ENCODE measurements around the gene OR2T33. TPM values are rescaled to one million over a fixed set of nuclear protein-coding genes. Genes with fewer than 3 reads are reported as not detected.
"Not testable (repeated sequence)": the region's sequence is repeated elsewhere in the genome, so short reads cannot be mapped to it uniquely, and the experiment has no call there.

OR2T33 gene
- total and polyA plus RNA-seq, 4 experiments from 2014 or later, result not detected

DNA sequence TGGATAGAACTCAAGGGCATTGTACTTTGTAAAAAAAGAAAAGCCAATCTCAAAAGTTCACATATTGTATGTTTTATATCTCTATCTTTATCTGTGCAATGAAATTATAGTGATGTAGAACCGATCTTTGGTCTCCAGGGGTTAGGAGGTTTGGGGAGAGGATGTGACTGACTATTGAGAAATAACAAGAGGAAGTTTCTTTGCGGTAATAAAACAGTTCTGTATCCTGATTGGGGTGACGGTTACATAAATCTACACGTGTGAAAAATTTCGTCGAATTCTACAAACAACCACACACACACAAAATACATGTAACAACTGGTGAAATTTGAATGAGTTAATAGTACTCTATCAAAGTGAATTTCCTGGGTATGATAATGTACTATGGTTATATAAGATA, 10.6 kb upstream of the OR2T33 start:
- Histone ChIP-seq H3K27me3 (ENCODE audit: insufficient read depth, low read length) (no peaks in the 10 kb centered on the region), H3K27ac (ENCODE audit: low read depth, low read length) (no peak overlapping the region), H3K36me3 (ENCODE audit: insufficient read depth, low read length) (no peaks in the 10 kb centered on the region), H3K4me3 (ENCODE audit: low read length in 2 of 2) (no peak overlapping the region), H3K4me1 (ENCODE audit: insufficient read depth, low read length) (no peaks in the 10 kb centered on the region), H3K9me3 (ENCODE audit: control insufficient read depth in 1 of 2, low read length in 2 of 2) (no peaks in the 10 kb centered on the region)
- H3K9me3 Mint-ChIP-seq, result peaks cover 0 to 4% (median under 1%) of the 10 kb centered on the region in 8 donors
- intact Hi-C loops (cut with micrococcal nuclease), result no loop called here
- ChIA-PET CTCF (ENCODE audit: partially characterized antibody) (no interaction called here), POLR2A (ENCODE audit: partially characterized antibody) (no interaction called here)
- no peaks in the 10 kb centered on the region for H3K36me3 Mint-ChIP-seq
- H3K27ac Mint-ChIP-seq, result no peak overlapping the region
- H3K4me1 Mint-ChIP-seq, result no peaks in the 10 kb centered on the region
- no peak for DNase-seq
- H3K4me3 Mint-ChIP-seq, result no peak overlapping the region
- H3K27me3 Mint-ChIP-seq, result peaks cover 2 to 3% of the 10 kb centered on the region in 2 donors

DNA sequence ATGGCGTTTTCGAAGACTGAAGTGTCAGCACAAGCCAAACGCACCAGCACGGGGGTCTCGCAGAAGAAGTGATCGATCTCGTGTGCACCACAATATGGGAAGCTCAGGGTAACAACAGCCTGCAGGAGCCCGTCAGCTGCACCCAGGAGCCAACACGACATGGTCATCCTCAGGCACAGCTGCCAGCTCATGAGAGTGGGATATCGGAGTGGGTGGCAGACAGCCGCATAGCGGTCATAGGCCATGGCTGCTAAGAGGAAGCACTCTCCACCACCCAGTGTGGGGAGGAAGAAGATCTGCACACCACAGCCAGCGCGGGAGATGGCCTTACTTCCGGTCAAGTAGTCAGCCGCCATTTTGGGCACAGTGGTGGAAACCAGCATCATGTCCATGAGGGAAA, 4.6 kb downstream of the OR2T33 start:
- intact Hi-C loops (cut with micrococcal nuclease); H3K9me3 Mint-ChIP-seq; CTCF ChIA-PET (ENCODE audit: partially characterized antibody): not testable (repeated sequence)

DNA sequence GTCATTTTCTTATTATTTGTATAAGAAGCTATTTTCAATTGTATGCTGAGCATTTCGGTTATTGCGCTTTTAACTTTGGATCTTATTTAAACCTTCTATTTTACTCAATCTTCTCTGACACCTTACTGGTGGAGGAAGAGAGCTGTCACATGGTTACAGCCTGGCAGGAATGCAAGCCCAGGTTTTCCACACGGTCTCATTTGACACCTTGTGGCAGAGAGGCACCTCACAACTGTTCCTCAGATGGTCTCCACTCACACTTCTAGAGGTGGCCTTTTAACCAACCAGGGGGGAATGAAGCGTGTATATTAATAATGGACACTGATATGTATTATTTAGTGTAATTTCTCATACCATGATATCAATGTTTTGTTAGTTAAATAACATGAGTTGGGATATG, 9.6 kb downstream of the OR2T33 start:
- no peak overlapping the region for H3K4me3 ChIP-seq (ENCODE audit: low read length in 2 of 2)
- H3K4me3 Mint-ChIP-seq, result no peak overlapping the region
- no peaks in the 10 kb centered on the region for H3K4me1 Mint-ChIP-seq
- DNase-seq, result no peak
- ChIA-PET CTCF (ENCODE audit: partially characterized antibody) (no interaction called here), POLR2A (ENCODE audit: partially characterized antibody) (no interaction called here)
- H3K9me3 ChIP-seq (ENCODE audit: control insufficient read depth in 1 of 2, low read length in 2 of 2), result no peaks in the 10 kb centered on the region
- no peaks in the 10 kb centered on the region for H3K36me3 Mint-ChIP-seq
- H3K27me3 Mint-ChIP-seq, result peaks cover 0 to 2% of the 10 kb centered on the region in 2 donors
- no peaks in the 10 kb centered on the region for H3K4me1 ChIP-seq (ENCODE audit: insufficient read depth, low read length)
- intact Hi-C loops (cut with micrococcal nuclease), result no loop called here
- peaks cover 0 to 5% (median 0%) of the 10 kb centered on the region in 8 donors for H3K9me3 Mint-ChIP-seq
- no peaks in the 10 kb centered on the region for H3K36me3 ChIP-seq (ENCODE audit: insufficient read depth, low read length)
- H3K27ac ChIP-seq (ENCODE audit: low read depth, low read length), result no peak overlapping the region
- no peaks in the 10 kb centered on the region for H3K27me3 ChIP-seq (ENCODE audit: insufficient read depth, low read length)
- no peak overlapping the region for H3K27ac Mint-ChIP-seq

More for the DNA sequence above, 4.6 kb downstream of the OR2T33 start:
- H3K36me3 ChIP-seq (ENCODE audit: insufficient read depth, low read length); H3K27me3 Mint-ChIP-seq; H3K27ac ChIP-seq (ENCODE audit: low read depth, low read length); DNase-seq; H3K4me3 Mint-ChIP-seq; H3K4me1 Mint-ChIP-seq; H3K27me3 ChIP-seq (ENCODE audit: insufficient read depth, low read length); H3K9me3 ChIP-seq (ENCODE audit: control insufficient read depth in 1 of 2, low read length in 2 of 2); H3K27ac Mint-ChIP-seq; H3K4me1 ChIP-seq (ENCODE audit: insufficient read depth, low read length); H3K4me3 ChIP-seq (ENCODE audit: low read length in 2 of 2); POLR2A ChIA-PET (ENCODE audit: partially characterized antibody); H3K36me3 Mint-ChIP-seq: not testable (repeated sequence)

DNA sequence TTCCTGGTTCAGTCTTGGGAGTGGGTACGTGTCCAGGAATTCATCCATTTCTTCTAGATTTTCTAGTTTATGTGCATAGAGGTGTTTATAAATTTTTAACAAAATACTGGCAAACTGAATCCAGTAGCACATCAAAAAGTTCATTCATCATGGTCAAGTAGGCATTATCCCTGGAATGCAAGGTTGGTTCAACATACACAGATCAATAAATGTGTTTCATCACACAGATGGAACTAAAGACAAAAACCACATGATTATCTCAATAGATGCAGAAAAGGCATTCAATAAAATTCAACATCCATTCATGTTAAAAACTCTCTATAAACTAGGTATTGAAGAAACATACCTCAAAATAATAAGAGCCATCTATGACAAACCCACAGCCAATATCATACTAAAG, 18.5 kb downstream of the OR2T33 start:
- H3K4me1 Mint-ChIP-seq; POLR2A ChIA-PET (ENCODE audit: partially characterized antibody): not testable (repeated sequence)

DNA sequence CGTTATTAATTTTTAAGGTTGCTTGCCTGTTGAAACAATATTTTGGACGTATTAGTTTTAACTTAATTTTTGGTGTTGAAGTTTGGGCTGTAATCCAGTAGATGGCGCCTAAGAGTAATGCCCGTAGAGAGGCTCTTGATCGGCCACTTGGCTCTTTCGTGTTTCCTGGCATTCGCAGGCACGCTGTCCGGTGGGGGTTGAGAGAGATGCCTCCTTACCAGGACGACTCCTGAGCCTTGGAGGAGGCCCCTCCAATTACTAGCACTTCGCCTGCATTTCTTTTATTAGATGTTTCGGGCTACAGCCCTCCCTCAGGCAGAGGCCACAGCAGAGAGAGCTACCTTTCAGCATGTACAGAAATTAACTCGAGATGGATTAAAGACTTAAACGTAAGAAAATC, 34.6 kb downstream of the OR2T33 start:
- Histone ChIP-seq H3K27ac (ENCODE audit: low read depth, low read length) (no peak overlapping the region), H3K4me3 (ENCODE audit: low read length in 2 of 2) (no peak overlapping the region), H3K4me1 (ENCODE audit: insufficient read depth, low read length) (peaks cover 3% of the 10 kb centered on the region), H3K36me3 (ENCODE audit: insufficient read depth, low read length) (no peaks in the 10 kb centered on the region), H3K27me3 (ENCODE audit: insufficient read depth, low read length) (no peaks in the 10 kb centered on the region), H3K9me3 (ENCODE audit: control insufficient read depth in 1 of 2, low read length in 2 of 2) (no peaks in the 10 kb centered on the region)
- Mint-ChIP-seq H3K9me3 (no peaks in the 10 kb centered on the region), H3K36me3 (no peaks in the 10 kb centered on the region), H3K27me3 (peaks cover 3 to 11% of the 10 kb centered on the region in 2 donors), H3K27ac (peak overlapping the region in 1 of 7 donors; percentile 7), H3K4me1 (peaks cover 0 to 2% (median under 1%) of the 10 kb centered on the region in 4 donors), H3K4me3 (peak overlapping the region in 4 of 8 donors; percentile 1 to 62 (median 44))
- POLR2A ChIA-PET (ENCODE audit: partially characterized antibody), result no interaction called here
- CTCF ChIA-PET (ENCODE audit: partially characterized antibody), result interaction anchor here (0.7 to 1.9 kb wide), 4 partner anchors 15 to 436 kb away, joined by 3 to 5 read pairs (median 4); no protein-coding TSS in a partner anchor
- intact Hi-C loops (cut with micrococcal nuclease), result loop anchor here (1.0 to 10.0 kb wide), 2 partner anchors 372 to 443 kb away; no protein-coding TSS in a partner anchor
- peak in 4 of 5 donors; percentile 14 to 32 (median 26) for DNase-seq

More for the DNA sequence above, 18.5 kb downstream of the OR2T33 start:
- DNase-seq; H3K36me3 Mint-ChIP-seq; H3K4me1 ChIP-seq (ENCODE audit: insufficient read depth, low read length); H3K4me3 ChIP-seq (ENCODE audit: low read length in 2 of 2); H3K27ac ChIP-seq (ENCODE audit: low read depth, low read length); H3K36me3 ChIP-seq (ENCODE audit: insufficient read depth, low read length); CTCF ChIA-PET (ENCODE audit: partially characterized antibody); H3K9me3 ChIP-seq (ENCODE audit: control insufficient read depth in 1 of 2, low read length in 2 of 2); H3K27me3 Mint-ChIP-seq; H3K4me3 Mint-ChIP-seq; H3K27ac Mint-ChIP-seq; H3K27me3 ChIP-seq (ENCODE audit: insufficient read depth, low read length); intact Hi-C loops (cut with micrococcal nuclease): not testable (repeated sequence)
- H3K9me3 Mint-ChIP-seq, result peaks cover 0 to 19% (median 13%) of the 10 kb centered on the region in 8 donors

DNA sequence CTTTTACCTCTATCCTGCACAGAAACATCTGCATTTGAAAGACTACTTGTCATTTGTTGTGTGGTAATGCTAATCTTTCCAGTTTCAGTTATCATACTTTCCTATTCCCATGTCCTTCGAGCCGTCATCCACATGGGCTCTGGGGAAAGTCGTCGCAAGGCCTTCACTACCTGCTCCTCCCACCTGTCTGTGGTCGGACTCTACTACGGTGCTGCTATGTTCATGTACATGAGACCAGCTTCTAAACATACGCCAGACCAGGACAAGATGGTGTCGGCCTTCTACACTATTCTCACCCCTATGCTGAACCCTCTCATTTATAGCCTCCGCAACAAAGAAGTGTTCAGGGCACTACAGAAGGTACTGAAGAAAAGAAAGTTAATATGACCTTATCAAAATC, 38.3 kb downstream of the OR2T33 start:
- H3K4me1 Mint-ChIP-seq, result peaks cover 0 to 2% (median under 1%) of the 10 kb centered on the region in 4 donors
- peaks cover 3 to 9% of the 10 kb centered on the region in 2 donors for H3K27me3 Mint-ChIP-seq
- H3K36me3 Mint-ChIP-seq, result no peaks in the 10 kb centered on the region
- no peak overlapping the region for H3K27ac ChIP-seq (ENCODE audit: low read depth, low read length)
- peak in 1 of 5 donors; percentile 28 for DNase-seq
- H3K4me1 ChIP-seq (ENCODE audit: insufficient read depth, low read length), result peaks cover 3% of the 10 kb centered on the region
- H3K4me3 Mint-ChIP-seq, result peak overlapping the region in 1 of 8 donors; percentile 1
- intact Hi-C loops (cut with micrococcal nuclease), result no loop called here
- H3K36me3 ChIP-seq (ENCODE audit: insufficient read depth, low read length), result no peaks in the 10 kb centered on the region
- no peak overlapping the region for H3K4me3 ChIP-seq (ENCODE audit: low read length in 2 of 2)
- peaks cover 0 to 6% (median 0%) of the 10 kb centered on the region in 8 donors for H3K9me3 Mint-ChIP-seq
- ChIA-PET POLR2A (ENCODE audit: partially characterized antibody) (no interaction called here), CTCF (ENCODE audit: partially characterized antibody) (no interaction called here)
- H3K27ac Mint-ChIP-seq, result peak overlapping the region in 1 of 7 donors; percentile 26
- H3K27me3 ChIP-seq (ENCODE audit: insufficient read depth, low read length), result no peaks in the 10 kb centered on the region
- H3K9me3 ChIP-seq (ENCODE audit: control insufficient read depth in 1 of 2, low read length in 2 of 2), result no peaks in the 10 kb centered on the region

DNA sequence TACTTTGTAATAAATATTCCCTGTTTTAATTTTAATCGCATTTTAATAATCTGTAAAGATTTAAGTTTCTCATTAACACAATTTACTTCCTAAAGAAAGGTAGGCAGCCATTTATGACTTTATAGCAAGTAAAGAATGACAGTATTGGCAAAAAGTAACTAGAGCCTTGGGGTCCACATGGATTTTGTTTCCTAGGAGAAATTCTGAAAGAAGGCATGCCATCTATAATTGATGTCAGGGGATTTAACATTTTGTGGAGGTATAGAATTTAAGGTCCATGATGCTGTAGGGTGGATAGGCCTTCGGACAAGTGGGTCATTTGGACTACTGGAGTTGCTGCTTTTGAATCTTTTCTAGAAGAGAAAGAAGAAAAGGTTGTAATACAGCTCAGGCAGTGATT, 46.7 kb downstream of the OR2T33 start, which contains the start of gene OR2M4:
Gene OR2M4, plus strand, starts transcription at position 301 of the 400 bp plus-strand sequence. CDS start 7,512 bp downstream, outside the sequence.
- no peaks in the 10 kb centered on the region for H3K4me1 Mint-ChIP-seq

More for the DNA sequence above, 46.7 kb downstream of the OR2T33 start, which contains the start of gene OR2M4:
- Mint-ChIP-seq H3K27ac (no peak within 1 kb of the TSS), H3K27me3 (no peaks in the 10 kb centered on the region), H3K9me3 (peaks cover 0 to 20% (median 6%) of the 10 kb centered on the region in 8 donors), H3K4me3 (no peak within 1 kb of the TSS), H3K36me3 (no peaks in the 10 kb centered on the region)
- DNase-seq, result no peak
- H3K9me3 ChIP-seq (ENCODE audit: control insufficient read depth in 1 of 2, low read length in 2 of 2), result no peaks in the 10 kb centered on the region
- intact Hi-C loops (cut with micrococcal nuclease), result no loop called here
- no peak within 1 kb of the TSS for H3K27ac ChIP-seq (ENCODE audit: low read depth, low read length)
- no peak within 1 kb of the TSS for H3K4me3 ChIP-seq (ENCODE audit: low read length in 2 of 2)
- CTCF ChIA-PET (ENCODE audit: partially characterized antibody), result no interaction called here
- H3K36me3 ChIP-seq (ENCODE audit: insufficient read depth, low read length), result no peaks in the 10 kb centered on the region
- no peaks in the 10 kb centered on the region for H3K4me1 ChIP-seq (ENCODE audit: insufficient read depth, low read length)
- POLR2A ChIA-PET (ENCODE audit: partially characterized antibody), result no interaction called here
- no peaks in the 10 kb centered on the region for H3K27me3 ChIP-seq (ENCODE audit: insufficient read depth, low read length)

All from CD4-positive, alpha-beta memory T cell (primary cell).